B cell (primary cell): Measurements from ENCODE around the gene STXBP6. TPM values are rescaled to one million over a fixed set of nuclear protein-coding genes. Genes with fewer than 3 reads are reported as not detected.

ENCODE experiments used
- ATAC-seq: fragments of 200-7000 bp; cut with Tn5 transposase; one replicate; pipeline ENCODE4 v1.10.0; 2021; ENCODE audit warnings: low read depth, mild to moderate bottlenecking, moderate number of reproducible peaks, moderate library complexity
- CTCF ChIA-PET: fragments of 350-600 bp; sonication (Branson Sonifier 250); formaldehyde crosslinking; loops from one replicate; lab custom pipeline; 2021; ENCODE audit warnings: antibody characterized with exemption, inconsistent platforms; lab: Charles Lee
- POLR2A ChIA-PET: fragments of 350-600 bp; sonication (Branson Sonifier 250); formaldehyde crosslinking; loops from one replicate; lab custom pipeline; 2021; ENCODE audit warnings: antibody characterized with exemption; lab: Charles Lee
- DNase-seq: peaks from one replicate; pipeline ENCODE4 v3.0.0; 2013
- H2AFZ ChIP-seq: 2 replicates; pipeline ENCODE4 v1.6.1; 2012; ENCODE audit warnings: mild to moderate bottlenecking, low read depth, low read length; ENCODE audit not compliant: insufficient read depth, poor library complexity, severe bottlenecking
- H3K27ac ChIP-seq, 2 donors: 1 replicate in 1 of 2; 2 replicates in 1 of 2; pipeline ENCODE4 v1.5.1; 2012 to 2013; ENCODE audit warnings: low read length in 2 of 2, mild to moderate bottlenecking in 2 of 2, moderate library complexity in 1 of 2
- H3K27me3 ChIP-seq, 4 experiments: fragments of 200-600 bp in 1 of 4; sonication (generic) in 1 of 4; replicated peaks in 1 of 4; 1 replicate in 2 of 4; 2 replicates in 2 of 4; pipeline versions ENCODE4 v1.6.1 to v1.7.0; 2013 to 2016; ENCODE audit warnings: low read length in 3 of 4, mild to moderate bottlenecking in 2 of 4, mixed read lengths in 1 of 4, moderate library complexity in 1 of 4; ENCODE audit not compliant: insufficient read depth in 4 of 4, control insufficient read depth in 3 of 4; ENCODE audit errors: control extremely low read depth in 1 of 4
- H3K36me3 ChIP-seq, 2 experiments: replicated peaks in 1 of 2; 1 replicate in 1 of 2; 2 replicates in 1 of 2; pipeline versions ENCODE4 v1.6.1 to v1.7.1; 2013; ENCODE audit warnings: low read length in 1 of 2; ENCODE audit not compliant: insufficient read depth in 2 of 2, control insufficient read depth in 1 of 2; ENCODE audit errors: control extremely low read depth in 1 of 2, extremely low read depth in 1 of 2
- H3K4me1 ChIP-seq, 2 donors: fragments of 200-600 bp in 1 of 2; sonication (generic) in 1 of 2; 1 replicate in 1 of 2; 2 replicates in 1 of 2; pipeline versions ENCODE4 v1.5.1 to v1.6.1; 2013 to 2017; ENCODE audit warnings: low read length in 2 of 2; ENCODE audit not compliant: control insufficient read depth in 2 of 2, insufficient read depth in 2 of 2
- H3K4me2 ChIP-seq: replicated peaks from 2 replicates; pipeline ENCODE3; 2012; ENCODE audit warnings: mild to moderate bottlenecking, low read depth, low read length; ENCODE audit not compliant: poor library complexity, severe bottlenecking
- H3K4me3 ChIP-seq, 5 experiments: fragments of 200-600 bp in 1 of 5; sonication (generic) in 1 of 5; 1 replicate in 3 of 5; 2 replicates in 2 of 5; pipeline versions ENCODE4 v1.5.1 to v1.7.0; 2011 to 2016; ENCODE audit warnings: low read length in 4 of 5, mild to moderate bottlenecking in 4 of 5, low read depth in 2 of 5, control low read depth in 1 of 5, moderate library complexity in 1 of 5; ENCODE audit not compliant: insufficient read depth in 1 of 5; ENCODE audit errors: control extremely low read depth in 1 of 5, extremely low read depth in 1 of 5
- H3K79me2 ChIP-seq: fragments of 200-600 bp; sonication (generic); one replicate; pipeline ENCODE4 v1.6.0; 2016; ENCODE audit warnings: low read length; ENCODE audit not compliant: control insufficient read depth, insufficient read depth
- H3K9ac ChIP-seq: fragments of 200-600 bp; sonication (generic); 2 replicates; pipeline ENCODE4 v1.6.1; 2017; ENCODE audit warnings: mild to moderate bottlenecking, low read length, moderate library complexity
- H3K9me3 ChIP-seq, 3 donors: one replicate each; pipeline versions ENCODE4 v1.6.1 to v1.7.1; 2013; ENCODE audit warnings: low read length in 2 of 3; ENCODE audit not compliant: control insufficient read depth in 2 of 3, insufficient read depth in 1 of 3; ENCODE audit errors: control extremely low read depth in 1 of 3
- H4K20me1 ChIP-seq: 2 replicates; pipeline ENCODE4 v1.6.0; 2012; ENCODE audit warnings: mild to moderate bottlenecking, low read length; ENCODE audit not compliant: insufficient read depth, control insufficient read depth, poor library complexity, severe bottlenecking
- H3K27ac Mint-ChIP-seq: one replicate; pipeline ENCODE4 v1.8.0; 2021; ENCODE audit warnings: mixed read lengths
- H3K27me3 Mint-ChIP-seq: one replicate; pipeline ENCODE4 v1.8.0; 2021; ENCODE audit warnings: mixed read lengths
- H3K4me1 Mint-ChIP-seq: one replicate; pipeline ENCODE4 v1.8.0; 2021; ENCODE audit warnings: mixed read lengths
- H3K4me3 Mint-ChIP-seq: one replicate; pipeline ENCODE4 v1.8.0; 2021; ENCODE audit warnings: mixed read lengths
- H3K9me3 Mint-ChIP-seq: one replicate; pipeline ENCODE4 v1.8.0; 2022; ENCODE audit warnings: mixed read lengths; ENCODE audit not compliant: insufficient read depth
- CTCF ChIP-seq: fragments of 200-600 bp; IDR thresholded peaks from one replicate; pipeline ENCODE4 v1.8.0; 2022; ENCODE audit warnings: antibody characterized with exemption, mild to moderate bottlenecking
- EZH2 ChIP-seq: IDR thresholded peaks from 2 replicates; pipeline ENCODE4 v1.6.1; 2012; ENCODE audit warnings: borderline replicate concordance, low read depth, mild to moderate bottlenecking, moderate library complexity, low read length; ENCODE audit not compliant: insufficient read depth, poor library complexity, severe bottlenecking
- WGBS: methylation state at CpG from one replicate; pipeline ENCODE4 v1.1.5; 2013; ENCODE audit warnings: missing lambda C conversion rate; ENCODE audit not compliant: insufficient coverage; 5-methylcytosine and 5-hydroxymethylcytosine counted together
- intact Hi-C: fragments of 100-400 bp; cut with micrococcal nuclease; formaldehyde crosslinking; loops from one replicate; pipeline ENCODE4 v1.10.0; 2022
- polyA plus RNA-seq: library from polyadenylated mRNA; depleted of rRNA; stranded (reverse); fragments of >200 nt; gene quantifications from 2 replicates; pipeline ENCODE4 v1.2.3, GENCODE V29; 2012
- total RNA-seq, 2 donors: library from RNA; stranded (reverse); fragments of 120-200 nt in 1 of 2; gene quantifications; 1 replicate in 1 of 2; 2 replicates in 1 of 2; pipeline versions ENCODE4 v1.2.3 to v1.2.4, GENCODE V29; 2013 to 2022

The STXBP6 gene
- total and polyA plus RNA-seq, 2 donors (not counting 1 experiment from before 2014, with no cell fraction given) = 0.01 TPM; not detected in 1

DNA sequence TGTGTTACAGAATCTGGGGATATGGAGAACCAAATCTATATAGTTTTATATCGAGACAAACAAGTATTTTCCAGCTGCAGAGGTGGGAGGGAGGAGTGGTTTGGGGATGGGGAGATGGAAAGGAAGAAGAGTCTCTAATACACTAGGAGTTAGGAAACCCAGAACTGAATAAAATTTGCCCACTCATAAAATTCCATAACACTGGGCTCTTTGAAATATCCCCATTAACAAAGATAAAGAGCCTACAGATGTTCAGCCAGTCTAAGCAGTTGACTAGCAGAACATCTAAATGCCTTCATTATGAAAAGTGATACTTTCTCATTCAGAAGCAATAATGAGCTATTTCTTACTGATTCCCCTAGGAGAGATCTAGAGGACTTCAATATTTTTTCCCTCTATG is 264.2 kb downstream of the STXBP6 start:
- CTCF ChIA-PET = no interaction called here
- Histone ChIP-seq H4K20me1 (no peaks in the 10 kb centered on the region), H2AFZ (no peak overlapping the region), H3K36me3 (no peaks in the 10 kb centered on the region), H3K9me3 (no peaks in the 10 kb centered on the region), H3K4me1 (no peaks in the 10 kb centered on the region), H3K4me3 (no peak overlapping the region), H3K27me3 (peaks cover 0 to 5% (median 0%) of the 10 kb centered on the region in 4 experiments), H3K79me2 (no peaks in the 10 kb centered on the region), H3K27ac (no peak overlapping the region), H3K9ac (no peak overlapping the region), H3K4me2 (no peak overlapping the region)
- DNase-seq = no peak
- no peak for ATAC-seq
- H3K4me3 Mint-ChIP-seq = no peak overlapping the region
- TF ChIP-seq CTCF (no peak), EZH2 (no peak)
- intact Hi-C loops = no loop called here
- peaks cover 17% of the 10 kb centered on the region for H3K27me3 Mint-ChIP-seq
- WGBS = no CpG with 5 or more reads among the region's 1 CpG
- no peak overlapping the region for H3K27ac Mint-ChIP-seq
- POLR2A ChIA-PET = no interaction called here
- no peaks in the 10 kb centered on the region for H3K9me3 Mint-ChIP-seq
- H3K4me1 Mint-ChIP-seq = no peaks in the 10 kb centered on the region

DNA sequence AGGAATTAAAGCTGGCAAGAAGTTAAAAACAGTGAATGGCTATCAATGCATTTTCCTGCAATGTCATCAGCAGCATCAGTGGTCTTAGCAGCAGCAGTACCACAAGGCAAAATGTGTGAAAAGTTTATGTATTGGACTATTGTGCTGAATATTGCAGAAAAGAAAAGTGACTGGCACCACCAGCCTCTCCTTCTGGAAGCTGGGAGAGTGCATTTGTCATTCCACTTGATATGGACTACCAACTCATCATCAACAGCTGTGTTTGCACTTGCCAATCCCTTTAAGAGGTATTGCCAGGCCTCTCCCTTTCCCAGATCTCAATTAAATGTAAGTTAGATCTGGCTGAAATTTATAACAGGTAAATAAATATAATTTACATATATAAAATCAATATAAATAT is 265.0 kb downstream of the STXBP6 start:
- no peak overlapping the region for H3K27ac Mint-ChIP-seq
- no peak for TF ChIP-seq EZH2
- no peak for TF ChIP-seq CTCF
- DNase-seq (no peak), ATAC-seq (no peak)
- H4K20me1 ChIP-seq = no peaks in the 10 kb centered on the region
- CTCF ChIA-PET = no interaction called here
- no peaks in the 10 kb centered on the region for H3K36me3 ChIP-seq
- no peak overlapping the region for H3K4me3 ChIP-seq
- H3K9me3 Mint-ChIP-seq = no peaks in the 10 kb centered on the region
- no peaks in the 10 kb centered on the region for H3K4me1 Mint-ChIP-seq
- H3K9ac ChIP-seq = no peak overlapping the region
- H3K79me2 ChIP-seq = no peaks in the 10 kb centered on the region
- peaks cover 0 to 5% (median 0%) of the 10 kb centered on the region in 4 experiments for H3K27me3 ChIP-seq
- no peak overlapping the region for H3K4me2 ChIP-seq
- no peak overlapping the region for H3K27ac ChIP-seq
- no peaks in the 10 kb centered on the region for H3K4me1 ChIP-seq
- intact Hi-C loops = no loop called here
- H2AFZ ChIP-seq = no peak overlapping the region
- POLR2A ChIA-PET = no interaction called here
- no peak overlapping the region for H3K4me3 Mint-ChIP-seq
- no peaks in the 10 kb centered on the region for H3K9me3 ChIP-seq
- H3K27me3 Mint-ChIP-seq = peaks cover 21% of the 10 kb centered on the region
